Astrocyte of the spinal cord (primary cell): Measurements from ENCODE around the gene CFAP46.

ENCODE experiments used
- DNase-seq: peaks from one replicate; pipeline ENCODE4 v3.0.0; 2011; ENCODE audit warnings: low read depth, low spot score
- H3K4me3 ChIP-seq: 2 replicates; pipeline ENCODE4 v1.5.1; 2011; ENCODE audit warnings: low read depth, mild to moderate bottlenecking, low read length, moderate library complexity
- in situ Hi-C: cut with HindIII; loops from 2 replicates; pipeline ENCODE4 v1.10.0; 2017; ENCODE audit warnings: low sequenced_read_pairs
- TF ChIP-seq, protein P1 (sequence below): IDR thresholded peaks from 2 replicates; pipeline ENCODE4 v1.5.1; 2012; ENCODE audit warnings: low read depth, mild to moderate bottlenecking, low read length, inconsistent platforms

The CFAP46 gene

DNA sequence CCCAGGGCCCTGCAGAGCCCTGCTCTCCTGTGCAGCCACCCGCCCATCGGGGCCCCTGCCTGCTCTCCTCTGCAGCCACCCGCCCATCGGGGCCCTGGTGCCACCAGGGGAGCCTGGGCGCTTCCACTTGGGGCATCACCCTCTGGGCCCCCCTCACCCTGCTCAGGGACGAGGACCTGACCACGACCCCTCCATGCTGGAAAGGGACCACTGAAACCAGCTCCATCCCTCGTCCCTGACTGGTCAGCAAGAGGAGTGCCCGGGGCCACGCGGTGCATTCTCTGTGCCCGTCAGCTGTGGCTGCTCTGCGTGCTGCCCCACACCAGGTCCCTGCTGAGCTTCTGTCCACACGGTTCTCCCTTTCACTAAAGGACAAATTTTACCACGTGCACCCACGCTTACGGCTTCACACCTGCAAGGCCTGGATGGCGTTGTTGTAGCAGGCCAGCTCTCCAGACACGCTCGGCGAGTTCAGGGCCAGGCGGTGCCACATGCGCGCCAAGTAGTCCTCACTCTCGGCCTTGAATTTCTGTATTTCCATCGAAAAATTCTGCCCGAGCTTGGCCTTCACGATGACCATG lies 57.6 kb downstream of the CFAP46 start:
- in situ Hi-C loops: no loop called here
- DNase-seq: no peak
- TF ChIP-seq, protein P1, sequence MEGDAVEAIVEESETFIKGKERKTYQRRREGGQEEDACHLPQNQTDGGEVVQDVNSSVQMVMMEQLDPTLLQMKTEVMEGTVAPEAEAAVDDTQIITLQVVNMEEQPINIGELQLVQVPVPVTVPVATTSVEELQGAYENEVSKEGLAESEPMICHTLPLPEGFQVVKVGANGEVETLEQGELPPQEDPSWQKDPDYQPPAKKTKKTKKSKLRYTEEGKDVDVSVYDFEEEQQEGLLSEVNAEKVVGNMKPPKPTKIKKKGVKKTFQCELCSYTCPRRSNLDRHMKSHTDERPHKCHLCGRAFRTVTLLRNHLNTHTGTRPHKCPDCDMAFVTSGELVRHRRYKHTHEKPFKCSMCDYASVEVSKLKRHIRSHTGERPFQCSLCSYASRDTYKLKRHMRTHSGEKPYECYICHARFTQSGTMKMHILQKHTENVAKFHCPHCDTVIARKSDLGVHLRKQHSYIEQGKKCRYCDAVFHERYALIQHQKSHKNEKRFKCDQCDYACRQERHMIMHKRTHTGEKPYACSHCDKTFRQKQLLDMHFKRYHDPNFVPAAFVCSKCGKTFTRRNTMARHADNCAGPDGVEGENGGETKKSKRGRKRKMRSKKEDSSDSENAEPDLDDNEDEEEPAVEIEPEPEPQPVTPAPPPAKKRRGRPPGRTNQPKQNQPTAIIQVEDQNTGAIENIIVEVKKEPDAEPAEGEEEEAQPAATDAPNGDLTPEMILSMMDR: no peak
- H3K4me3 ChIP-seq: no peak overlapping the region

DNA sequence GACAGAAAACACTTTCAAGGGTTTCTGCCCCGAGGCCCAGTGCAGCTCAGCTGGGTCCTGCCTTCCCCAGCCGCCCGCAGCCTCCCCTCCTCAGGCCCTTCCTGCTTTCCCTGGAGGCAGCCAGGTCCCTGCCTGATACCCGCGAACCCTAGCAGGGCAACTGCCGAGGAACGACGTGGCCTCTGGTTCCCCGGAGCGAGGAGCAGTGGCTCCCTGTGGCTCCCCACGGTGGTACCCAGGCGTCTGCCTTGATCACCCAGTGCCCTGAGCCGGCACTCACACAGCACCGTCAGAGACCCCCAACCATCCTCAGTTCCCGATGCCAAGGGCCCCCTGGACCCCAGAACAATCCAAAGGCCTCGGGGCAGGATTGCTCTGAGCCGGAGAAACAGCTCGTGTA lies 58.3 kb downstream of the CFAP46 start:
- no peak for DNase-seq
- TF ChIP-seq, protein P1: no peak
- in situ Hi-C loops: no loop called here
- H3K4me3 ChIP-seq: no peak overlapping the region

DNA sequence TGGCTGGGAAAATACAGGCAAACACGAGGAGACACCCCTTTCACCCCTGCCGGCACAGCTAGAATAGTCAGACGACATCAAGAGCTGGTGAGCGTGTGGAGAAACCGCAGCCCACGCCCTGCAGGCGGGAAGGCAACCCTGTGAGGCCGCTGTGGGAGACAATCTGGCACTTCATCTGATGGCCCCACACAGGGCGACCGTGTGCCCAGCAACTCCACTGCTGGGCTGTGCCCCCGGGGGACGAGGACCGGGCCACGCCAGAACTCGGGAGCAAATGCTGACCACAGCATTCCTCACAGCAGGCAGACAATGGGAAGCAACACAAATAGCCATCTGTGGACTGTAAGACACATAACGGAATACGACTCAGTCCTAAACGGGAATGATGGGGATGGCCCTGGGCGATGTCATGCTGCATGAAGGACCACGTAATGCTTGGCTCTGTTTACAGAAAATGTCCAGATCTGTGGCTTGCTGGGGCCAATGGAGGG lies 58.9 kb downstream of the CFAP46 start:
- in situ Hi-C loops: no loop called here
- DNase-seq: no peak
- no peak overlapping the region for H3K4me3 ChIP-seq
- TF ChIP-seq, protein P1: no peak

DNA sequence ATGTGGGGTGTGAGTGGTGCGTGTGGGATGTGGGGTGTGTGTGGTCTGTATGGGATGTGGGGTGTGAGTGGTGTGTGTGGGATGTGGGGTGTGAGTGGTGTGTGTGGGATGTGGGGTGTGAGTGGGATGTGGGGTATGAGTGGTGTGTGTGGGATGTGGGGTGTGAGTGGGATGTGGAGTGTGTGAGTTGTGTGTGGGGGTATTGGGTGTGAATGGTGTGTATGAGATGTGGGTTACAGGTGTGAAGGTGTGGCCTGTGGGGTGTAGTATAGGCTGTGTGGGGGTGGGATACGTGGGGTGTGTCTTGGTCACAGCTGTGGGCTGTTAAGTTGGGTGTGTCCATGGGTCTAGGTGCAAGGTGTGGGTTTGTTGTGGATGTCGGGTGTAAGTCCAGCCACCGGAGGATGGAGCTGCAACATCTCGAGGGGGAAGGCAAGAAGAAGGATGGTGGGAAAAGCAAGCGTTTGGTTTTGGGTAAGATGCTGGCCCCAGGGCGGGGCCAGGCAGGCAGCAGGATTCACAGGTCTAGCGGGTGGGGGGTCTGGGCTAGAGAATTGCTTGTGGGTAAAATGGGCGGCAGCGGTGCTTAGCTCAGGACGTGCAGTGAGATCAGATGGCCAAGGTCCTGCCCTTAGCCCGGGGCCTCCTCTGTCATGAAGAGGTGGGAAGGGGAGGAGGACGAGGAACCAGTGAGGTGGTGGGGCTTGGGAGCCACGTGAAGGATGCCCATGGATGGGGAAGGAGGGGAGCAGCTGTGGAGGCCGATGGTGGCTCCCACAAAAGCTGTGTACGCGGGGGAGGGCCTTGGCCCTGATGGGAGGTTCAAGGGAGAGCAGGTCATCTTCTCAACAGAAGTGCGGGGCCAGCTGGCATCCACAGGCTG lies 60.1 kb downstream of the CFAP46 start:
- in situ Hi-C loops: no loop called here
- DNase-seq: no peak
- no peak overlapping the region for H3K4me3 ChIP-seq
- TF ChIP-seq, protein P1: no peak

DNA sequence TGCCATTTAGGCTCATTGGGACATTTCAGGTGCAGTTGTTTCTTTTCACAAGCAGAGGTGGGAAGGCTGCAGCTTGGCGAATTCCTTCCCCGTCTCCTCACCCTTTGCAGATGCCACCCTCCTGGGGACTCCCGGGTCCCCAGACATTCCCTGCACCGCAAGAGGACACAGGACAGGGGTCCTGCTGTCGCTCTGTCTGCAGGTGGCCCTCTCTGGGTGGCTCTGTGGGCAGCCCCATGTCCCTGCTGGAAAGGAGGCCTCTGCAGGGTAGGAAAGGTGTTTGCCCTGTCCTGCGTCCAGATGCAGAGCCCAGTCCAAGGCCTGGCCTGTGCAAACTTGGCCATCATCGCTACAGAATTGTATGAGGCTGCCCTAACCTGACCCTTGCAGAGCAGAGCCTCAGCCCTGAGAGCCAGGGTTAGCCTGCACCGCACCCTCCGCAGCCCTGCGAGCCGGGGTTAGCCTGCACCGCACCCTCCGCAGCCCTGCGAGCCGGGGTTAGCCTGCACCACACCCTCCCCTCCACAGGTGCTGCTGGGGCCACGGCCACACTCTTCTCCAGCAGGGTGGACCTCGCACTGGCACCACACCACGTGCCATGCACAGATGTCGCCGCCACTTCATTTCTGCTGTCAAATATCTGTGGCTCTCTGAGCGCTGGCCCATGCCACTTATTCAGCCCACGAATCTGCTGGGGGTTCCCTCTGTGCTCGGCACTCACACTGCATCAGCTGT lies 61.0 kb downstream of the CFAP46 start:
- TF ChIP-seq, protein P1: no peak
- DNase-seq: no peak
- H3K4me3 ChIP-seq: no peak overlapping the region
- in situ Hi-C loops: no loop called here

DNA sequence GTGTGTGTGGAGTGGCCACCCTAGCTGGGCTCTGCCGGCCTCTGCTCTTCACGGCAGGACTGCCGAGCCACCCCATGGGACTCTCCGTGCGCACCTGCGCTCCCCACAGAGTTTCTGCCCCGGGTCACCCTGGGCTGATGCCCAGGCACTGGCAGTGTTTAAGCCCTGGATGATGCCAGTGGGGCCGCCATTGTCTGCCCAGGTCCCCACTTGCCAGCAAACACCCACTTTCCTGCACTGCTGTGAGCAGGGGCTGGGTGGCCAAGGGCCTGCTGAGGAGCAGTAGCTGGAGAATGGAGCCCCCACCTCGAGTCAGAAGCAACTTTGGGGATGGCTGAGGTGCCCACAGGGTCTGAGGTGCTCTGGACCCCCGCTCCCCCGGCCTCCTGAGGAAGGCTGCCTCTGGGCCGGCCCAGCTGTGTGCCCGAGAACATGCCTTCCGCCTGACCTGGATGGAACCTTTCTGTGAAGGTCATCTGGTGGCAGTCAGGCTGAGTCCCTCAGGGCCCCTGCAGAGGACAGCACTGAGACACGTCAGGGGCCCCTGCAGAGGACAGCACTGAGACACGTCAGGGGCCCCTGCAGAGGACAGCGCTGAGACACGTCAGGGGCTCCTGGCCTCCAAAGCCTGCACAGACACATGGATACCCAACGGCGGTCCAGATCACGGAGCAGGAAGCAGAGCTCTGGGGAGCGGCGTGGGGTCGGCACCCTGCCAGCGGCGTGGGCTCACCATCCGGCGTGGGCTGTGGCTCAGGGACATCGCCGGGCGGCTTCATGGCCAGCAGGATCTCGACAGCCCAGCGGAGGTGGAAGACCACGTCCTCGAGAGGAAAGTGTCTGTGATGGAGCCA lies 62.0 kb downstream of the CFAP46 start:
- DNase-seq: no peak
- TF ChIP-seq, protein P1: no peak
- in situ Hi-C loops: no loop called here

More for the DNA sequence above, 62.0 kb downstream of the CFAP46 start:
- H3K4me3 ChIP-seq: no peak overlapping the region
